Upper lobe of right lung (tissue), 1 donor: ENCODE measurements around the gene SEMA3E. TPM values are rescaled to one million over a fixed set of nuclear protein-coding genes. Genes with fewer than 3 reads are reported as not detected.

Experiments used
- ATAC-seq: fragments of 200-7000 bp; cut with Tn5 transposase; one replicate; pipeline ENCODE4 v1.9.1; 2020; ENCODE audit warnings: mild to moderate bottlenecking, moderate library complexity
- DNase-seq: peaks from one replicate; pipeline ENCODE4 v3.0.0-alpha.2; 2020
- H3K27ac ChIP-seq: fragments of 200-600 bp; one replicate; pipeline ENCODE4 v1.8.0; 2022
- H3K27me3 ChIP-seq: fragments of 200-600 bp; one replicate; pipeline ENCODE4 v1.8.0; 2022; ENCODE audit warnings: mild to moderate bottlenecking
- H3K36me3 ChIP-seq: fragments of 200-600 bp; one replicate; pipeline ENCODE4 v1.8.0; 2022
- H3K4me1 ChIP-seq: fragments of 200-600 bp; one replicate; pipeline ENCODE4 v1.8.0; 2022
- H3K4me3 ChIP-seq: fragments of 200-600 bp; one replicate; pipeline ENCODE4 v1.8.0; 2022; ENCODE audit warnings: mild to moderate bottlenecking
- H3K9me3 ChIP-seq: fragments of 200-600 bp; one replicate; pipeline ENCODE4 v1.8.0; 2022
- CTCF ChIP-seq: fragments of 200-600 bp; IDR thresholded peaks from one replicate; pipeline ENCODE4 v1.8.0; 2022; ENCODE audit warnings: antibody characterized with exemption
- intact Hi-C: fragments of 100-400 bp; cut with DNase I; formaldehyde crosslinking; loops from one replicate; pipeline ENCODE4 v1.11.0; 2022
- total RNA-seq: library from RNA; stranded (reverse); fragmentation: NEBNext Ultra II Directional; extraction: Animal tissue kit (Norgen Biotek cat#: 25700); gene quantifications from one replicate; pipeline ENCODE4 v1.2.1, GENCODE V29; 2021
- donor health status: DM: no; HTN: yes; CAD: no; lungs with severe emphysema.

Gene SEMA3E
- total RNA-seq, 1 donor from 2014 or later: 11.9 TPM

- no peaks in the 10 kb centered on the region for H3K9me3 ChIP-seq
- H3K4me1 ChIP-seq: peaks cover 3% of the 10 kb centered on the region
- H3K36me3 ChIP-seq: no peaks in the 10 kb centered on the region
- no peak for TF ChIP-seq CTCF
- no peak overlapping the region for H3K27ac ChIP-seq
- no peak for DNase-seq
- no peak for ATAC-seq
- no peak overlapping the region for H3K4me3 ChIP-seq
- intact Hi-C loops: no loop called here
- H3K27me3 ChIP-seq: no peaks in the 10 kb centered on the region
These were observed 176.6 kb downstream of the SEMA3E start for GRCh38 chr7:83472376-83472775.

GRCh38 chr7:83469491-83469890 is 179.4 kb downstream of the SEMA3E start:
- Histone ChIP-seq H3K4me1 (peaks cover 3% of the 10 kb centered on the region), H3K9me3 (no peaks in the 10 kb centered on the region), H3K27me3 (no peaks in the 10 kb centered on the region), H3K27ac (no peak overlapping the region), H3K4me3 (no peak overlapping the region), H3K36me3 (no peaks in the 10 kb centered on the region)
- ATAC-seq (no peak), DNase-seq (no peak)
- TF ChIP-seq CTCF: no peak
- intact Hi-C loops: no loop called here

GRCh38 chr7:83469076-83469475 is 179.9 kb downstream of the SEMA3E start:
- ATAC-seq: no peak
- Histone ChIP-seq H3K9me3 (no peaks in the 10 kb centered on the region), H3K36me3 (no peaks in the 10 kb centered on the region), H3K4me3 (no peak overlapping the region), H3K4me1 (peaks cover 3% of the 10 kb centered on the region), H3K27me3 (no peaks in the 10 kb centered on the region), H3K27ac (no peak overlapping the region)
- TF ChIP-seq CTCF: no peak
- no peak for DNase-seq
- intact Hi-C loops: no loop called here

- TF ChIP-seq CTCF: no peak
- H3K36me3 ChIP-seq: no peaks in the 10 kb centered on the region
- DNase-seq: peak; percentile 69
- no peak overlapping the region for H3K4me3 ChIP-seq
- peaks cover 3% of the 10 kb centered on the region for H3K4me1 ChIP-seq
- H3K27ac ChIP-seq: no peak overlapping the region
- intact Hi-C loops: no loop called here
- H3K9me3 ChIP-seq: no peaks in the 10 kb centered on the region
- peak; percentile 82 for ATAC-seq
- H3K27me3 ChIP-seq: no peaks in the 10 kb centered on the region
These were observed 180.6 kb downstream of the SEMA3E start for GRCh38 chr7:83468251-83468739.

- no peak for TF ChIP-seq CTCF
- Histone ChIP-seq H3K27ac (no peak overlapping the region), H3K4me1 (peaks cover 3% of the 10 kb centered on the region)
These were observed 181.4 kb downstream of the SEMA3E start for GRCh38 chr7:83467493-83467892.

GRCh38 chr7:83466956-83467355 is 182.0 kb downstream of the SEMA3E start:
- Histone ChIP-seq H3K4me3 (no peak overlapping the region), H3K9me3 (no peaks in the 10 kb centered on the region), H3K27ac (no peak overlapping the region), H3K27me3 (no peaks in the 10 kb centered on the region), H3K36me3 (no peaks in the 10 kb centered on the region), H3K4me1 (peaks cover 3% of the 10 kb centered on the region)
- ATAC-seq (no peak), DNase-seq (no peak)
- intact Hi-C loops: no loop called here
- no peak for TF ChIP-seq CTCF

More at GRCh38 chr7:83467493-83467892, 181.4 kb downstream of the SEMA3E start:
- Histone ChIP-seq H3K27me3 (no peaks in the 10 kb centered on the region), H3K9me3 (no peaks in the 10 kb centered on the region), H3K4me3 (no peak overlapping the region), H3K36me3 (no peaks in the 10 kb centered on the region)
- intact Hi-C loops: no loop called here
- no peak for DNase-seq
- no peak for ATAC-seq
